ENCODE results near the gene SFXN3.

- TF ChIP-seq CREB5 (CRISPR knock-in tag; IDR thresholded peaks at IDR 0.05; ENCODE audit: low read depth): no peak
- TF ChIP-seq ZFP3 (CRISPR knock-in tag; IDR thresholded peaks at IDR 0.05): no peak
- TF ChIP-seq ZNF565 (CRISPR knock-in tag; conservative IDR thresholded peaks at IDR 0.05; ENCODE audit: low read depth): no peak
- TF ChIP-seq BACH2 (CRISPR knock-in tag; IDR thresholded peaks at IDR 0.05; ENCODE audit: borderline replicate concordance): no peak
- no peak for TF ChIP-seq ARNTL (CRISPR knock-in tag; IDR thresholded peaks at IDR 0.05; ENCODE audit: borderline replicate concordance, low read depth)
- no peak for TF ChIP-seq TOX (CRISPR knock-in tag; IDR thresholded peaks at IDR 0.05; ENCODE audit: borderline replicate concordance)
These were observed 45.7 kb upstream of the SFXN3 start for GRCh38 chr10:100985336-100985735.
